ENCODE data around the gene SEMA4D.

GRCh38 chr9:89314955-89315354 is 183.0 kb downstream of the SEMA4D start:
- TF ChIP-seq POLR2A (IDR thresholded peaks at IDR 0.05; ENCODE audit: low read depth, low read length) (no peak), POLR2AphosphoS5 (IDR thresholded peaks at IDR 0.05; ENCODE audit: low read depth, low read length) (no peak), TAF1 (IDR thresholded peaks at IDR 0.05; ENCODE audit: borderline replicate concordance, low read depth, low read length) (no peak)

Measured in GM12892 (cell line).